Gastroesophageal sphincter (tissue), 4 donors: ENCODE results near the gene FETUB. TPM values are rescaled to one million over a fixed set of nuclear protein-coding genes. Genes with fewer than 3 reads are reported as not detected.

ENCODE experiments used
- ATAC-seq: fragments of 150-250 bp; one replicate; pipeline ENCODE4 v1.9.1; 2016; ENCODE audit warnings: mild to moderate bottlenecking, moderate library complexity
- H3K27ac ChIP-seq, 4 donors: fragments of 200-600 bp; sonication (generic) in 3 of 4; 1 replicate in 3 of 4; 2 replicates in 1 of 4; pipeline ENCODE4 v1.5.1; 2016 to 2019
- H3K27me3 ChIP-seq: fragments of 200-600 bp; sonication (generic); one replicate; pipeline ENCODE4 v1.5.1; 2019
- H3K36me3 ChIP-seq, 2 donors: fragments of 200-600 bp; sonication (generic); one replicate each; pipeline ENCODE4 v1.5.1; 2019; ENCODE audit warnings: control low read depth in 1 of 2
- H3K4me1 ChIP-seq, 3 donors: fragments of 200-600 bp; sonication (generic); 1 replicate in 2 of 3; 2 replicates in 1 of 3; pipeline ENCODE4 v1.5.1; 2016 to 2019; ENCODE audit warnings: control low read depth in 2 of 3
- H3K4me3 ChIP-seq, 2 donors: fragments of 200-600 bp; sonication (generic); one replicate each; pipeline ENCODE4 v1.5.1; 2019; ENCODE audit warnings: mild to moderate bottlenecking in 1 of 2, moderate library complexity in 1 of 2
- H3K9me3 ChIP-seq, 3 donors: fragments of 200-600 bp; sonication (generic); one replicate each; pipeline ENCODE4 v1.5.1; 2017 to 2019; ENCODE audit warnings: control low read depth in 2 of 3
- EP300 ChIP-seq: sonication (generic); formaldehyde crosslinking; IDR thresholded peaks from one replicate; pipeline ENCODE4 v1.6.1; 2017; ENCODE audit warnings: antibody characterized with exemption, mild to moderate bottlenecking
- POLR2A ChIP-seq, 2 donors: fragments of 450-650 bp; IDR thresholded peaks; one replicate each; pipeline ENCODE4 v1.6.1; 2017; ENCODE audit warnings: antibody characterized with exemption in 2 of 2, mild to moderate bottlenecking in 2 of 2, moderate library complexity in 1 of 2
- POLR2AphosphoS5 ChIP-seq: sonication (generic); formaldehyde crosslinking; IDR thresholded peaks from one replicate; pipeline ENCODE4 v1.6.1; 2017; ENCODE audit warnings: antibody characterized with exemption
- WGBS, 2 donors: methylation state at CpG; one replicate each; pipeline ENCODE4 v1.1.5; 2018; ENCODE audit warnings: low coverage in 1 of 2; 5-methylcytosine and 5-hydroxymethylcytosine counted together
- total RNA-seq, 4 donors: library from RNA; depleted of rRNA; stranded (reverse); fragments of >200 nt; gene quantifications; one replicate each; pipeline ENCODE4 v1.1.0, GENCODE V29; 2016
- TF ChIP-seq, protein P1 (sequence below), 4 experiments: fragments of 200-600 bp in 2 of 4; fragments of 450-650 bp in 2 of 4; sonication (generic) in 1 of 4; IDR thresholded peaks; one replicate each; pipeline ENCODE4 v1.5.1; 2017 to 2019; ENCODE audit warnings: antibody characterized with exemption in 4 of 4, mild to moderate bottlenecking in 2 of 4, moderate library complexity in 2 of 4

FETUB gene
- total RNA-seq, 4 donors from 2014 or later = not detected

DNA sequence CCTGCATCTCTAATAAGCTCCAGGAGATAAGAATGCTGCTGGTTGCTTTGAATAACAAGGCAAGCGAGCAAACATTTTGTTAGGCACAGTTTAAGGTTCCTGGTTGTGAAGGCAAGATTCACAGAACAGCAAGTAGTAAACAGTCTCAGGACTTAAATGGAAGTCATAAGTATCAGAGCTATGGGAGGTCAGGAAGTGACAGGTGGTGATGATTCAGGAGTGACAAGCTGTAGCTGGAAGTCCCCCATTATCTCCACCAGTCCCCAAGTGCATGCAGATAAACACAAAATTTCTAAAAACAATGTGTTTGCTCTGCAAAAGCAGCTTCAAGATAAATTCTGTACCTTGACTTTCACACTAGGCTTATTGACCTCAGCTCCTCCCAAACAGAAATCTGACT lies 3.3 kb downstream of the FETUB start:
- no peaks in the 10 kb centered on the region for H3K4me1 ChIP-seq
- no peaks in the 10 kb centered on the region for H3K36me3 ChIP-seq
- no peak overlapping the region for H3K27ac ChIP-seq
- no peak for ATAC-seq
- no peak for TF ChIP-seq EP300
- TF ChIP-seq POLR2A (IDR thresholded peaks at IDR 0.05) = no peak
- no peak for TF ChIP-seq POLR2AphosphoS5
- TF ChIP-seq, protein P1, sequence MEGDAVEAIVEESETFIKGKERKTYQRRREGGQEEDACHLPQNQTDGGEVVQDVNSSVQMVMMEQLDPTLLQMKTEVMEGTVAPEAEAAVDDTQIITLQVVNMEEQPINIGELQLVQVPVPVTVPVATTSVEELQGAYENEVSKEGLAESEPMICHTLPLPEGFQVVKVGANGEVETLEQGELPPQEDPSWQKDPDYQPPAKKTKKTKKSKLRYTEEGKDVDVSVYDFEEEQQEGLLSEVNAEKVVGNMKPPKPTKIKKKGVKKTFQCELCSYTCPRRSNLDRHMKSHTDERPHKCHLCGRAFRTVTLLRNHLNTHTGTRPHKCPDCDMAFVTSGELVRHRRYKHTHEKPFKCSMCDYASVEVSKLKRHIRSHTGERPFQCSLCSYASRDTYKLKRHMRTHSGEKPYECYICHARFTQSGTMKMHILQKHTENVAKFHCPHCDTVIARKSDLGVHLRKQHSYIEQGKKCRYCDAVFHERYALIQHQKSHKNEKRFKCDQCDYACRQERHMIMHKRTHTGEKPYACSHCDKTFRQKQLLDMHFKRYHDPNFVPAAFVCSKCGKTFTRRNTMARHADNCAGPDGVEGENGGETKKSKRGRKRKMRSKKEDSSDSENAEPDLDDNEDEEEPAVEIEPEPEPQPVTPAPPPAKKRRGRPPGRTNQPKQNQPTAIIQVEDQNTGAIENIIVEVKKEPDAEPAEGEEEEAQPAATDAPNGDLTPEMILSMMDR (IDR thresholded peaks at IDR 0.05) = no peak
- 50% methylated on average over 1 of the region's 1 CpG; no CpG with 5 or more reads in 1 of the 2 donors for WGBS, 2 donors
- no peaks in the 10 kb centered on the region for H3K9me3 ChIP-seq
- H3K27me3 ChIP-seq = peaks cover 24% of the 10 kb centered on the region
- no peak overlapping the region for H3K4me3 ChIP-seq

DNA sequence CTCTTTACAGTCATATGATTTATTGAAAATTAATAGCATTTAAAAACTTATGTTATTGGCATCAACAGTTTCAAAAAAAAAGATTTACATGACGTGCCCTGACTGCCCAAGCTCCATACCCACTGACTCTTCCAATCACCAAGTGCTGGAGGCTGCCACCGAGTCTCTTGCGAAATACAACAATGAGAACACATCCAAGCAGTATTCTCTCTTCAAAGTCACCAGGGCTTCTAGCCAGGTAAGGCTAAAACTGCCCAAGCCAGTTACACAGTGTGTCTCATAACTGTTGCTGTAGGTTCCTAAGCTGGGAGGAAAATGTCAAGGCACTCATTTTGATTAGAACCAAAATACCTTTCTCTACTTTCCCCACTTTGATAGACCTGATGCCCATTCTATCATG lies 4.5 kb downstream of the FETUB start:
- H3K9me3 ChIP-seq = no peaks in the 10 kb centered on the region

DNA sequence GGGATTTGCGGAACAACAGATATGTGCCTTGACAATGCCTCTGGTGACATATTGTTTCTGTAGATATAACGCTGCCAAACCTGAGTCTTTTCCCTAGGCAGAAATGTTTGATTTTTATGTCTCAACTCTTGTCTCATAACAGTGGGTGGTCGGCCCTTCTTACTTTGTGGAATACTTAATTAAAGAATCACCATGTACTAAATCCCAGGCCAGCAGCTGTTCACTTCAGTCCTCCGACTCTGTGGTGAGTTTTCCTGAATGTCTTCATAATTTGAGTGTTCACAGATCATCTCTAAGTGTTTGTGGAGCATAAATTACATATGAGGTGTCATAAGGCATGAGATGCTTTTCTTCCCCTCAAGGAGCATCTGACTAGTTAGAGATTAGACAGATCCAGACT lies 5.9 kb downstream of the FETUB start:
- H3K27me3 ChIP-seq = peaks cover 24% of the 10 kb centered on the region
- ATAC-seq = no peak
- H3K27ac ChIP-seq = no peak overlapping the region
- H3K4me1 ChIP-seq = no peaks in the 10 kb centered on the region
- TF ChIP-seq, protein P1 (IDR thresholded peaks at IDR 0.05) = no peak
- TF ChIP-seq POLR2A (IDR thresholded peaks at IDR 0.05) = no peak
- TF ChIP-seq POLR2AphosphoS5 = no peak
- no peak for TF ChIP-seq EP300
- no peaks in the 10 kb centered on the region for H3K9me3 ChIP-seq
- no peak overlapping the region for H3K4me3 ChIP-seq
- no peaks in the 10 kb centered on the region for H3K36me3 ChIP-seq
- 83% methylated on average over 4 of the region's 4 CpGs; no CpG with 5 or more reads in 1 of the 2 donors for WGBS, 2 donors

More for the DNA sequence above, 4.5 kb downstream of the FETUB start:
- Histone ChIP-seq H3K27ac (no peak overlapping the region), H3K36me3 (no peaks in the 10 kb centered on the region), H3K4me1 (no peaks in the 10 kb centered on the region), H3K27me3 (peaks cover 26% of the 10 kb centered on the region), H3K4me3 (no peak overlapping the region)
- no peak for TF ChIP-seq EP300
- TF ChIP-seq, protein P1 (IDR thresholded peaks at IDR 0.05) = no peak
- 82 to 100% methylated on average over 1 to 3 of the region's 3 CpGs for WGBS, 2 donors
- ATAC-seq = no peak

DNA sequence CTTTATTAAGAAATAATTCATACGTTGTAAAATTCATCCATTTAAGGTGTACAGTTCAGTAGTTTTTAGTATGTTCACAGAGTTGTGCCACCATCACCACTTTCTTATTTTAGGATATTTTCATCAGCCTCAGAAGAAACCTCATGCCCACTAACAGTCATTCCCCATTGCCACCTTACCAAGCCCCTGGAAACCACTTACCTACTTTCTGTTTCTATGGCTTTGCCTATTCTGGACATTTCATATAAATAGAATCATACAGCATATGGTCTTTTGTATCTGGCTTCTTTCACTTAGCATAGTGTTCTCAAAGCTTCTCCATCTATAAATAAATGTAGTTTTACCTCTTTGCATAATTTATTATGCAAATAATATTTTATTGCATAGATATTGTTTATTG lies 6.6 kb downstream of the FETUB start:
- H3K27me3 ChIP-seq = peaks cover 24% of the 10 kb centered on the region
- no peak for TF ChIP-seq POLR2AphosphoS5
- TF ChIP-seq, protein P1 (IDR thresholded peaks at IDR 0.05) = no peak
- TF ChIP-seq EP300 = no peak
- no peak for TF ChIP-seq POLR2A (IDR thresholded peaks at IDR 0.05)
- H3K4me1 ChIP-seq = no peaks in the 10 kb centered on the region
- no peaks in the 10 kb centered on the region for H3K9me3 ChIP-seq
- H3K27ac ChIP-seq = no peak overlapping the region
- WGBS, 2 donors = 75 to 79% methylated on average over 1 of the region's 1 CpG
- no peaks in the 10 kb centered on the region for H3K36me3 ChIP-seq
- no peak overlapping the region for H3K4me3 ChIP-seq
- ATAC-seq = no peak

DNA sequence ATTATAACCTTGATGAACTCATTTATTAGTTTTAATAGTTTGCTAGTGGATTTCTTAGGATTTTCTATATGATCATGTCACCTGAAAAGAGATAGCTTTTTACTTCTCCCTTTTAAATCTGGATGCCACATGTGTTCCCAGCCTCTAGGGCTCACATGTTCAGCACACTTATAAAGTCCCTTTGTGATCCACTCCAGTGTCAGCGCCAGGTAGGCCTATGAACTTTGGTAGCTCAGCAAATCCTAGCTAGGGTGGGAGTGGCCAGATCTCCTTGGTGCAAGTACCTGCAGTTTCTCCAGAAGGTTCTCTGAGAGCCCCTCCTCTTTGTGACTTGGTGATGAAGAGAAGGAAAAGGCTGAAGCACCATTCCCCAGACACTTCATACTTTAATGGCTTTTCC lies 8.7 kb downstream of the FETUB start:
- Histone ChIP-seq H3K36me3 (no peaks in the 10 kb centered on the region), H3K27me3 (peaks cover 12% of the 10 kb centered on the region), H3K4me1 (no peaks in the 10 kb centered on the region), H3K27ac (no peak overlapping the region), H3K4me3 (no peak overlapping the region), H3K9me3 (no peaks in the 10 kb centered on the region)
- no peak for TF ChIP-seq POLR2AphosphoS5
- ATAC-seq = no peak
- 90% methylated on average over 1 of the region's 1 CpG; no CpG with 5 or more reads in 1 of the 2 donors for WGBS, 2 donors
